ENCODE measurements around the gene TP53I3. TPM values are rescaled to one million over a fixed set of nuclear protein-coding genes. Genes with fewer than 3 reads are reported as not detected.
"Not testable (repeated sequence)": the region's sequence is repeated elsewhere in the genome, so short reads cannot be mapped to it uniquely, and the experiment has no call there.

The TP53I3 gene
- total RNA-seq, 2 experiments from 2014 or later = 3.6 to 3.7 TPM

- H3K27ac Mint-ChIP-seq = no peak overlapping the region
- H3K27me3 Mint-ChIP-seq = peaks cover 2% of the 10 kb centered on the region
- ATAC-seq (ENCODE audit: low read depth) (no peak), DNase-seq (no peak)
- peaks cover 26% of the 10 kb centered on the region for H3K4me1 Mint-ChIP-seq
- peak overlapping the region; percentile 99 for H3K4me3 Mint-ChIP-seq
- POLR2A ChIA-PET = no interaction called here
- H3K9me3 Mint-ChIP-seq = no peaks in the 10 kb centered on the region
- peaks cover 9% of the 10 kb centered on the region for H3K36me3 Mint-ChIP-seq
These were observed 38.8 kb downstream of the TP53I3 start for GRCh38 chr2:24045511-24046508.

- H3K9me3 Mint-ChIP-seq; H3K27me3 Mint-ChIP-seq; POLR2A ChIA-PET; H3K4me3 Mint-ChIP-seq; H3K27ac Mint-ChIP-seq; ATAC-seq (ENCODE audit: low read depth); DNase-seq: not testable (repeated sequence)
- H3K36me3 Mint-ChIP-seq = peaks cover 11% of the 10 kb centered on the region
- peaks cover 22% of the 10 kb centered on the region for H3K4me1 Mint-ChIP-seq
These were observed 41.5 kb downstream of the TP53I3 start for GRCh38 chr2:24043133-24043532.

- POLR2A ChIA-PET = no interaction called here
- Mint-ChIP-seq H3K36me3 (peaks cover 13% of the 10 kb centered on the region), H3K27ac (no peak overlapping the region), H3K4me3 (no peak overlapping the region), H3K4me1 (peaks cover 6% of the 10 kb centered on the region), H3K9me3 (no peaks in the 10 kb centered on the region), H3K27me3 (no peaks in the 10 kb centered on the region)
- no peak for ATAC-seq (ENCODE audit: low read depth)
- no peak for DNase-seq
These were observed 44.1 kb downstream of the TP53I3 start for GRCh38 chr2:24040511-24040910.

GRCh38 chr2:24038786-24039499, 45.7 kb downstream of the TP53I3 start:
- H3K4me3 Mint-ChIP-seq = no peak overlapping the region
- DNase-seq (no peak), ATAC-seq (ENCODE audit: low read depth) (no peak)
- H3K36me3 Mint-ChIP-seq = peaks cover 11% of the 10 kb centered on the region
- no peaks in the 10 kb centered on the region for H3K9me3 Mint-ChIP-seq
- no peaks in the 10 kb centered on the region for H3K27me3 Mint-ChIP-seq
- POLR2A ChIA-PET = no interaction called here
- H3K27ac Mint-ChIP-seq = no peak overlapping the region
- peaks cover 1% of the 10 kb centered on the region for H3K4me1 Mint-ChIP-seq

Other genes with a start within 250 kb of the TP53I3 start
- gene ATAD2B, start 157.7 kb downstream of the TP53I3 start, total RNA-seq = 10 to 100 TPM; 33.2 to 34.6 TPM
- 10 to 100 TPM; 11.2 to 12.4 TPM for gene UBXN2A, start 144.4 kb downstream of the TP53I3 start, total RNA-seq
- gene MFSD2B, start 74.7 kb downstream of the TP53I3 start, total RNA-seq = not detected
- 10 to 100 TPM; 15.6 to 19.4 TPM for gene WDCP, start 37.4 kb downstream of the TP53I3 start, total RNA-seq
- gene FKBP1B, start 35.1 kb downstream of the TP53I3 start, total RNA-seq = 1 to 10 TPM; 4.0 to 4.3 TPM
- 10 to 100 TPM; 66.5 to 71.2 TPM for gene SF3B6, start 8.5 kb downstream of the TP53I3 start, total RNA-seq
- not detected for gene PFN4, start 38.5 kb upstream of the TP53I3 start, total RNA-seq
- 10 to 100 TPM; 13.1 to 14.9 TPM for gene FAM228B, start 38.6 kb upstream of the TP53I3 start, total RNA-seq
- under 1 TPM in 1 of 2 experiments, not detected in 1; 0.51 TPM for gene FAM228A, start 90.2 kb upstream of the TP53I3 start, total RNA-seq